Measurements from ENCODE around the gene PURA.

PURA gene

DNA sequence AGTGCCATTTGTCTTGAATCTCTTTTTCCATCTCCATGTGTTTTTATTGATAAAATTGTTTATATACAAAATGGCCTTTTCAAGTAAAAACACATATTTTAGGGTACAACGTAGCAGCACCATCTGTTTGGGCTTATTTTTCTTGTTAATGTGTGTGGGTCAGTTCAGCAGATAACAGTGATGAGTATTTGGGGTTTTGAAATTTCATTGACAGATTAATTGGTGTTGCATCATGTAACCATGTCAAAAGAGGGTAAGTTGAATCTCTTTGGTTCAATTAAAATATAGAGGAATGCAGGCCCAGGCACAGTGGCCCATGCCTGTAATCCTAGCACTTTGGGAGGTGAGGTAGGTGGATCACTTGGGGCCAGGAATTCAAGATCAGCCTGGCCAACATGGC lies 20.0 kb upstream of the PURA start:
- Histone ChIP-seq H3K9me3 (peaks cover 5% of the 10 kb centered on the region), H3K27me3 (peaks cover 40% of the 10 kb centered on the region), H3K4me3 (ENCODE audit: low read depth in 1 of 2, low read length in 1 of 2) (no peak overlapping the region), H3K27ac (no peak overlapping the region), H3K4me1 (ENCODE audit: control insufficient read depth in 1 of 2, insufficient read depth in 1 of 2, low read depth in 1 of 2, low read length in 1 of 2) (no peaks in the 10 kb centered on the region), H3K36me3 (no peaks in the 10 kb centered on the region)
- TF ChIP-seq, protein P1, sequence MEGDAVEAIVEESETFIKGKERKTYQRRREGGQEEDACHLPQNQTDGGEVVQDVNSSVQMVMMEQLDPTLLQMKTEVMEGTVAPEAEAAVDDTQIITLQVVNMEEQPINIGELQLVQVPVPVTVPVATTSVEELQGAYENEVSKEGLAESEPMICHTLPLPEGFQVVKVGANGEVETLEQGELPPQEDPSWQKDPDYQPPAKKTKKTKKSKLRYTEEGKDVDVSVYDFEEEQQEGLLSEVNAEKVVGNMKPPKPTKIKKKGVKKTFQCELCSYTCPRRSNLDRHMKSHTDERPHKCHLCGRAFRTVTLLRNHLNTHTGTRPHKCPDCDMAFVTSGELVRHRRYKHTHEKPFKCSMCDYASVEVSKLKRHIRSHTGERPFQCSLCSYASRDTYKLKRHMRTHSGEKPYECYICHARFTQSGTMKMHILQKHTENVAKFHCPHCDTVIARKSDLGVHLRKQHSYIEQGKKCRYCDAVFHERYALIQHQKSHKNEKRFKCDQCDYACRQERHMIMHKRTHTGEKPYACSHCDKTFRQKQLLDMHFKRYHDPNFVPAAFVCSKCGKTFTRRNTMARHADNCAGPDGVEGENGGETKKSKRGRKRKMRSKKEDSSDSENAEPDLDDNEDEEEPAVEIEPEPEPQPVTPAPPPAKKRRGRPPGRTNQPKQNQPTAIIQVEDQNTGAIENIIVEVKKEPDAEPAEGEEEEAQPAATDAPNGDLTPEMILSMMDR (IDR thresholded peaks at IDR 0.05): no peak

DNA sequence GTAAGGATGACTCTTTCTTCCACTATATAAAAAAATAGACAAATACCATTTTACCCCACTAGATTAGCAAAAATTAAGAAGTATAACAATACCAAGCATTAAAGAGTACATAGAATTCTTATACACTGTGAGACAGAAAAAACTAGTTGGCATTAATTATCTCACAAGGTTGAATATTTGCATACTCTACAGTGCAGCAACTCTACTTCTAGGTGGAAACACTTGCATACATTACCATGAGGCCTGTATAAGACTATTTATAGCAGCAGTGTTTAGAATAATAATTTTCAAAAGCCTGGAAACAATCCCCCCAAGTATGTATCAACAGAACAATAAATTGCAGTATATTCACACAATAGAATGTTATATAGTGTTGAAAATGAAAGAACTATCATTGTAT lies 19.0 kb upstream of the PURA start:
- H3K4me1 ChIP-seq (ENCODE audit: control insufficient read depth in 1 of 2, insufficient read depth in 1 of 2, low read depth in 1 of 2, low read length in 1 of 2): no peaks in the 10 kb centered on the region
- H3K36me3 ChIP-seq: no peaks in the 10 kb centered on the region
- TF ChIP-seq, protein P1 (IDR thresholded peaks at IDR 0.05): no peak
- H3K9me3 ChIP-seq: peaks cover 5% of the 10 kb centered on the region
- no peak overlapping the region for H3K4me3 ChIP-seq (ENCODE audit: low read depth in 1 of 2, low read length in 1 of 2)
- H3K27ac ChIP-seq: no peak overlapping the region
- H3K27me3 ChIP-seq: peaks cover 40% of the 10 kb centered on the region

DNA sequence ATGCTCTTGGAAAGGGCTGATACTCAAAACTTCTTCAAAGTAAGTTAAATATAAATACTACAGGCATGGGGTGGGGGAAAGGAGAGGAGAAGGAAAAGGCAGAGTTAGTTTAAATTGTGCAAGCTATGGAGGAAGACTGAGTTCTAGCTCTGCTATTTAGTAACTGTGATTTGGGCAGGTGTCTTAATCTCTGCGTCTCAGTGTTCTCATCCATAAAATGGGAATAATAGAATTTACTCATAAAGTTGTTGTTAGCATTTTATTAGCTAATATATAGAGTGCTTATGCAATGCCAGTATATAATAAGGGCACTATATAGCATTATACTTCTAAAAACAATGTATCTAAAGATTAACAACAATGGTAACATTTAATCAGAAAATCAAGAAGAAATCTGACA lies 12.7 kb upstream of the PURA start:
- H3K9me3 ChIP-seq: no peaks in the 10 kb centered on the region
- TF ChIP-seq, protein P1 (IDR thresholded peaks at IDR 0.05): no peak

DNA sequence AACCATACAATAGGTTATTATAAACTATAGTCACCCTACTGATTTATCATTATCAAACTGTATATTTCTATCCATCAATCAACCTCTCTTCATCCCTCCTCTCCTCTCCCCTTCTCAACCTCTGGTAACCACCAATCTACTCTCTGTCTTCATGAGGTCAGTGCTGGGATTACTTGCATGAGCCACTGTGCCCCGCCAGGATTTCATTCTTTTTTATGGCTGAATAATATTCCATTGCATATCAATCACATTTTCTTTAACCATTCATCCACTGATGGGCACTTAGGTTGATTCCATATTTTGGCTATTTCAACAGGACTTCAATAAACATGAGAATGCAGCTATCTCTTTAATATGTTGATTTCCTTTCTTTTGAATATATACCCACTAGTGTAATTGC lies 10.8 kb upstream of the PURA start:
- Histone ChIP-seq H3K27ac (no peak overlapping the region), H3K4me3 (ENCODE audit: low read depth in 1 of 2, low read length in 1 of 2) (no peak overlapping the region), H3K27me3 (peaks cover 90% of the 10 kb centered on the region), H3K9me3 (no peaks in the 10 kb centered on the region), H3K36me3 (no peaks in the 10 kb centered on the region), H3K4me1 (ENCODE audit: control insufficient read depth in 1 of 2, insufficient read depth in 1 of 2, low read depth in 1 of 2, low read length in 1 of 2) (peaks cover 9 to 15% of the 10 kb centered on the region in 2 experiments)
- TF ChIP-seq, protein P1 (IDR thresholded peaks at IDR 0.05): no peak

More for the DNA sequence above, 12.7 kb upstream of the PURA start:
- Histone ChIP-seq H3K36me3 (no peaks in the 10 kb centered on the region), H3K27me3 (peaks cover 83% of the 10 kb centered on the region), H3K4me1 (ENCODE audit: control insufficient read depth in 1 of 2, insufficient read depth in 1 of 2, low read depth in 1 of 2, low read length in 1 of 2) (peaks cover 0 to 2% of the 10 kb centered on the region in 2 experiments), H3K4me3 (ENCODE audit: low read depth in 1 of 2, low read length in 1 of 2) (no peak overlapping the region), H3K27ac (no peak overlapping the region)

DNA sequence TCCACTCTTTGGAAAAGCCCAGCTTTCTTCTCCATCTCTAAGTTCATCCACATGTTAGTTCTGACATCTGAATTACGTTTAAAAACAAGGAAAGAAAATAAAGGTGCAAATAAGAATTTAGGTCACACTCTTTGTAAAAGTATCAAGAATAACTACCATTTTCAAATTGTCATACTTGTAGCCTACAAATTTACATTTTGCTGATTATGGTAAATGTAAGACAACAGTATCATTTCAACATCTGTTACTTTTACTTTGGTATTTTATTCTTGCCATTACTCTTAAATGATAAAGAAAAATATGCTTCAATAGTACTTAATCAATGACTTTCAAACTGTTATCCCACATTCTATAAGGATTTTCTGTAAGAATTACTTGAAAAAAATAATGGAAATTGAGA lies 9.8 kb upstream of the PURA start:
- H3K27me3 ChIP-seq: peaks cover 91% of the 10 kb centered on the region
- TF ChIP-seq, protein P1 (IDR thresholded peaks at IDR 0.05): no peak

DNA sequence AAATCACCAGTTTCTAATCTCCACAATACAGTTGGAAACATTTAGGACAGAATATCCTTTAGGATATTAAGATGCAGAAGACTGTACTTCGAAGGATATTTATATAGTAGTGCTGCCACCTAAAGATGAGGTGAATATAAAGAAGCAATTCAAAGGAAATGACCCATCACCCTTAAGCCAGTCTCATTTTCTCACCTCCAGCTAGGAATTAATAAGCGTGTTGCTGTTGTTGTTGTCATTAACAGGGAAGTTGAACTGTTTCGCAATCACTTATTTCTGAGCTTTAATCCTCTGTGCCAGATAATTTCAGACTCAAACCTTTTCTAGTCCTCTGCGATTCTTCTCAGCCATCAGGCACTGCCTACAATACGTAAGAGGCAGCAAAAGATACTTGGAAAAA lies 7.8 kb upstream of the PURA start:
- Histone ChIP-seq H3K36me3 (no peaks in the 10 kb centered on the region), H3K4me1 (ENCODE audit: control insufficient read depth in 1 of 2, insufficient read depth in 1 of 2, low read depth in 1 of 2, low read length in 1 of 2) (peaks cover 16 to 24% of the 10 kb centered on the region in 2 experiments), H3K9me3 (no peaks in the 10 kb centered on the region), H3K27me3 (peaks cover 91% of the 10 kb centered on the region), H3K4me3 (ENCODE audit: low read depth in 1 of 2, low read length in 1 of 2) (no peak overlapping the region), H3K27ac (no peak overlapping the region)
- TF ChIP-seq, protein P1 (IDR thresholded peaks at IDR 0.05): no peak

More for the DNA sequence above, 9.8 kb upstream of the PURA start:
- Histone ChIP-seq H3K36me3 (no peaks in the 10 kb centered on the region), H3K4me3 (ENCODE audit: low read depth in 1 of 2, low read length in 1 of 2) (no peak overlapping the region), H3K4me1 (ENCODE audit: control insufficient read depth in 1 of 2, insufficient read depth in 1 of 2, low read depth in 1 of 2, low read length in 1 of 2) (peaks cover 16 to 24% of the 10 kb centered on the region in 2 experiments), H3K9me3 (no peaks in the 10 kb centered on the region), H3K27ac (no peak overlapping the region)
